Measurements from ENCODE around the gene NWD2. TPM values are rescaled to one million over a fixed set of nuclear protein-coding genes. Genes with fewer than 3 reads are reported as not detected.
"Not testable (repeated sequence)": the region's sequence is repeated elsewhere in the genome, so short reads cannot be mapped to it uniquely, and the experiment has no call there.

The NWD2 gene
- total and polyA plus RNA-seq, 7 donors = under 0.01 to 2.3 (median 0.35) TPM

GRCh38 chr4:37400241-37400881 is 155.8 kb downstream of the NWD2 start:
- TF ChIP-seq POLR2A (IDR thresholded peaks at IDR 0.05) (no peak), POLR2AphosphoS5 (IDR thresholded peaks at IDR 0.05) (no peak), CTCF (IDR thresholded peaks at IDR 0.05) (no peak), EP300 (IDR thresholded peaks at IDR 0.05) (no peak)
- WGBS, 2 donors = 20 to 65% methylated on average over 2 of the region's 2 CpGs
- no peaks in the 10 kb centered on the region for H3K27me3 ChIP-seq
- H3K27ac ChIP-seq = no peak overlapping the region
- DNase-seq = no peak
- H3K9me3 ChIP-seq = no peaks in the 10 kb centered on the region
- intact Hi-C loops (cut with DNase I) = no loop called here
- H3K4me3 ChIP-seq = no peak overlapping the region
- H3K36me3 ChIP-seq = no peaks in the 10 kb centered on the region
- no peaks in the 10 kb centered on the region for H3K4me1 ChIP-seq

GRCh38 chr4:37407938-37408826 is 163.6 kb downstream of the NWD2 start:
- H3K9me3 ChIP-seq; intact Hi-C loops (cut with DNase I); H3K27me3 ChIP-seq; H3K4me3 ChIP-seq; DNase-seq; H3K4me1 ChIP-seq; H3K36me3 ChIP-seq; H3K27ac ChIP-seq: not testable (repeated sequence)
- WGBS, 2 donors = 12 to 42% methylated on average over 9 of the region's 9 CpGs

- H3K4me3 ChIP-seq; H3K36me3 ChIP-seq; H3K4me1 ChIP-seq; intact Hi-C loops (cut with DNase I); DNase-seq; H3K9me3 ChIP-seq; H3K27me3 ChIP-seq; H3K27ac ChIP-seq: not testable (repeated sequence)
- 95 to 99% methylated on average over 2 of the region's 2 CpGs for WGBS, 2 donors
Observed at GRCh38 chr4:37413612-37414011, 169.1 kb downstream of the NWD2 start.

GRCh38 chr4:37415845-37416369 is 171.4 kb downstream of the NWD2 start:
- intact Hi-C loops (cut with DNase I) = no loop called here
- 94% methylated on average over 5 of the region's 5 CpGs for WGBS, 2 donors
- TF ChIP-seq EP300 (IDR thresholded peaks at IDR 0.05) = no peak
- TF ChIP-seq POLR2AphosphoS5 (IDR thresholded peaks at IDR 0.05) = no peak
- TF ChIP-seq POLR2A (IDR thresholded peaks at IDR 0.05) = no peak
- TF ChIP-seq CTCF (IDR thresholded peaks at IDR 0.05) = no peak

GRCh38 chr4:37421614-37422013 is 177.1 kb downstream of the NWD2 start:
- Histone ChIP-seq H3K27ac (no peak overlapping the region), H3K4me3 (no peak overlapping the region), H3K4me1 (no peaks in the 10 kb centered on the region), H3K9me3 (no peaks in the 10 kb centered on the region), H3K27me3 (no peaks in the 10 kb centered on the region), H3K36me3 (no peaks in the 10 kb centered on the region)
- 48 to 85% methylated on average over 4 of the region's 4 CpGs for WGBS, 2 donors
- DNase-seq = no peak
- intact Hi-C loops (cut with DNase I) = no loop called here
- TF ChIP-seq EP300 (IDR thresholded peaks at IDR 0.05) (no peak), POLR2A (IDR thresholded peaks at IDR 0.05) (no peak), POLR2AphosphoS5 (IDR thresholded peaks at IDR 0.05) (no peak), CTCF (IDR thresholded peaks at IDR 0.05) (no peak)

More at GRCh38 chr4:37415845-37416369, 171.4 kb downstream of the NWD2 start:
- Histone ChIP-seq H3K4me1 (no peaks in the 10 kb centered on the region), H3K27ac (no peak overlapping the region), H3K9me3 (no peaks in the 10 kb centered on the region), H3K36me3 (no peaks in the 10 kb centered on the region), H3K4me3 (no peak overlapping the region), H3K27me3 (no peaks in the 10 kb centered on the region)
- no peak for DNase-seq
